CD4-positive, alpha-beta T cell (primary cell): ENCODE measurements around the gene GLRA3. TPM values are rescaled to one million over a fixed set of nuclear protein-coding genes. Genes with fewer than 3 reads are reported as not detected.

Experiments
- ATAC-seq: fragments of 200-7000 bp; cut with Tn5 transposase; one replicate; pipeline ENCODE4 v1.10.0; 2022; ENCODE audit warnings: mild to moderate bottlenecking; ENCODE audit not compliant: poor library complexity
- CTCF ChIA-PET: fragments of 350-600 bp; sonication (Branson Sonifier 250); formaldehyde crosslinking; loops from one replicate; lab custom pipeline; 2021; ENCODE audit warnings: antibody characterized with exemption, inconsistent platforms; lab: Charles Lee
- POLR2A ChIA-PET: fragments of 350-600 bp; sonication (Branson Sonifier 250); formaldehyde crosslinking; loops from one replicate; lab custom pipeline; 2021; ENCODE audit warnings: antibody characterized with exemption, inconsistent platforms; lab: Charles Lee
- DNase-seq, 14 experiments: peaks; one replicate each; pipeline ENCODE4 v3.0.0-alpha.2; 2013 to 2020; ENCODE audit warnings: mixed read lengths in 2 of 14
- H3K27ac ChIP-seq, 2 donors: one replicate each; pipeline versions ENCODE4 v1.5.1 to v1.7.0; 2013; ENCODE audit warnings: low read length in 2 of 2, low read depth in 1 of 2, mild to moderate bottlenecking in 1 of 2
- H3K27me3 ChIP-seq, 2 experiments: 1 replicate in 1 of 2; 2 replicates in 1 of 2; pipeline versions ENCODE4 v1.6.1 to v1.7.0; 2013; ENCODE audit warnings: low read length in 2 of 2, control low read depth in 1 of 2, mild to moderate bottlenecking in 1 of 2, moderate library complexity in 1 of 2; ENCODE audit not compliant: insufficient read depth in 2 of 2, control insufficient read depth in 1 of 2
- H3K36me3 ChIP-seq: one replicate; pipeline ENCODE4 v1.6.1; 2013; ENCODE audit warnings: low read length, control low read depth; ENCODE audit not compliant: insufficient read depth
- H3K4me1 ChIP-seq: one replicate; pipeline ENCODE4 v1.6.1; 2013; ENCODE audit warnings: low read length, control low read depth; ENCODE audit not compliant: insufficient read depth
- H3K4me3 ChIP-seq: one replicate; pipeline ENCODE4 v1.5.1; 2013; ENCODE audit warnings: mild to moderate bottlenecking, low read length, moderate library complexity
- H3K9me3 ChIP-seq, 2 experiments: 1 replicate in 1 of 2; 2 replicates in 1 of 2; pipeline versions ENCODE4 v1.6.1 to v1.7.0; 2013; ENCODE audit warnings: low read length in 2 of 2, mild to moderate bottlenecking in 2 of 2, control low read depth in 1 of 2, moderate library complexity in 1 of 2; ENCODE audit not compliant: control insufficient read depth in 1 of 2, insufficient read depth in 1 of 2
- H3K27ac Mint-ChIP-seq: one replicate; pipeline ENCODE4 v1.8.0; 2020; ENCODE audit warnings: mixed read lengths
- H3K27me3 Mint-ChIP-seq: one replicate; pipeline ENCODE4 v1.8.0; 2021; ENCODE audit warnings: mixed read lengths
- H3K36me3 Mint-ChIP-seq: one replicate; pipeline ENCODE4 v1.8.0; 2021; ENCODE audit warnings: low read depth, mixed read lengths
- H3K4me1 Mint-ChIP-seq: one replicate; pipeline ENCODE4 v1.8.0; 2021; ENCODE audit warnings: low read depth, mixed read lengths
- H3K4me3 Mint-ChIP-seq: one replicate; pipeline ENCODE4 v1.8.0; 2020; ENCODE audit warnings: mild to moderate bottlenecking, mixed read lengths
- H3K9me3 Mint-ChIP-seq: one replicate; pipeline ENCODE4 v1.8.0; 2020; ENCODE audit warnings: mixed read lengths
- CTCF ChIP-seq: fragments of 200-600 bp; IDR thresholded peaks from one replicate; pipeline ENCODE4 v1.8.0; 2022; ENCODE audit warnings: antibody characterized with exemption, mild to moderate bottlenecking
- intact Hi-C, 2 experiments: fragments of 100-400 bp; cut with DNase I in 1 of 2; cut with micrococcal nuclease in 1 of 2; formaldehyde crosslinking; loops; one replicate each; pipeline versions ENCODE4 v1.15.1 to v1.9.0; 2023 to 2025; cut with DNase I, micrococcal nuclease
- total RNA-seq, 174 experiments: library from RNA in 2 of 174; stranded (reverse) in 2 of 174; gene quantifications; one replicate each; pipeline ENCODE4 v1.2.3 and lab custom pipeline; 2021 to 2026

Gene GLRA3
- total RNA-seq, 2 experiments from 2014 or later: not detected

GRCh38 chr4:174867903-174868302, 38.9 kb upstream of the GLRA3 start:
- no peak overlapping the region for H3K27ac ChIP-seq
- TF ChIP-seq CTCF: no peak
- POLR2A ChIA-PET: no interaction called here
- peaks cover 4% of the 10 kb centered on the region for H3K9me3 Mint-ChIP-seq
- DNase-seq (no peak), ATAC-seq (no peak)
- intact Hi-C loops: no loop called here
- no peaks in the 10 kb centered on the region for H3K27me3 ChIP-seq
- no peaks in the 10 kb centered on the region for H3K4me1 Mint-ChIP-seq
- H3K27ac Mint-ChIP-seq: no peak overlapping the region
- H3K9me3 ChIP-seq: no peaks in the 10 kb centered on the region
- no peaks in the 10 kb centered on the region for H3K4me1 ChIP-seq
- no peak overlapping the region for H3K4me3 ChIP-seq
- H3K36me3 Mint-ChIP-seq: no peaks in the 10 kb centered on the region
- H3K36me3 ChIP-seq: no peaks in the 10 kb centered on the region
- no peaks in the 10 kb centered on the region for H3K27me3 Mint-ChIP-seq
- H3K4me3 Mint-ChIP-seq: no peak overlapping the region
- CTCF ChIA-PET: no interaction called here

- intact Hi-C loops: no loop called here
- no peak overlapping the region for H3K27ac ChIP-seq
- DNase-seq (no peak), ATAC-seq (no peak)
- Mint-ChIP-seq H3K27me3 (no peaks in the 10 kb centered on the region), H3K27ac (no peak overlapping the region), H3K4me3 (no peak overlapping the region), H3K9me3 (peaks cover 4% of the 10 kb centered on the region), H3K4me1 (no peaks in the 10 kb centered on the region), H3K36me3 (no peaks in the 10 kb centered on the region)
- no peak overlapping the region for H3K4me3 ChIP-seq
- H3K27me3 ChIP-seq: no peaks in the 10 kb centered on the region
- H3K4me1 ChIP-seq: no peaks in the 10 kb centered on the region
- ChIA-PET POLR2A (no interaction called here), CTCF (interaction anchor here (1.2 kb wide), 1 partner anchor 9 kb away, joined by 3 read pairs; no protein-coding TSS in a partner anchor)
- TF ChIP-seq CTCF: no peak
- no peaks in the 10 kb centered on the region for H3K36me3 ChIP-seq
- no peaks in the 10 kb centered on the region for H3K9me3 ChIP-seq
These were observed 36.5 kb upstream of the GLRA3 start for GRCh38 chr4:174865418-174865985.

GRCh38 chr4:174864031-174864430, 35.0 kb upstream of the GLRA3 start:
- Mint-ChIP-seq H3K4me3 (no peak overlapping the region), H3K4me1 (no peaks in the 10 kb centered on the region), H3K27ac (no peak overlapping the region), H3K9me3 (peaks cover 4% of the 10 kb centered on the region), H3K36me3 (no peaks in the 10 kb centered on the region), H3K27me3 (no peaks in the 10 kb centered on the region)
- ChIA-PET POLR2A (no interaction called here), CTCF (no interaction called here)
- ATAC-seq: no peak
- no peak for TF ChIP-seq CTCF
- no peaks in the 10 kb centered on the region for H3K27me3 ChIP-seq
- H3K9me3 ChIP-seq: no peaks in the 10 kb centered on the region
- H3K4me1 ChIP-seq: no peaks in the 10 kb centered on the region
- H3K27ac ChIP-seq: no peak overlapping the region
- no peak for DNase-seq
- H3K36me3 ChIP-seq: no peaks in the 10 kb centered on the region
- no peak overlapping the region for H3K4me3 ChIP-seq
- intact Hi-C loops: no loop called here
